GM23338 (cell line): Measurements from ENCODE around the gene MT1F. TPM values are rescaled to one million over a fixed set of nuclear protein-coding genes. Genes with fewer than 3 reads are reported as not detected.

ENCODE experiments used
- EZH2phosphoT487 ChIP-seq: fragments of 200-600 bp; sonication (generic); IDR thresholded peaks from one replicate; pipeline ENCODE4 v1.8.1; 2018; ENCODE audit warnings: antibody characterized with exemption; ENCODE audit not compliant: unreplicated experiment
- JUNB ChIP-seq: IDR thresholded peaks from one replicate; pipeline ENCODE4 v1.6.1; 2016; ENCODE audit warnings: antibody characterized with exemption; ENCODE audit not compliant: unreplicated experiment
- NANOG ChIP-seq: IDR thresholded peaks from 2 replicates; pipeline ENCODE4 v1.6.1; 2016; ENCODE audit warnings: antibody characterized with exemption, borderline replicate concordance
- POLR2AphosphoS5 ChIP-seq: IDR thresholded peaks from 2 replicates; pipeline ENCODE4 v1.6.1; 2016; ENCODE audit warnings: antibody characterized with exemption, low read depth
- REST ChIP-seq: IDR thresholded peaks from one replicate; pipeline ENCODE4 v1.6.1; 2018; ENCODE audit warnings: antibody characterized with exemption; ENCODE audit not compliant: unreplicated experiment
- ZNF114 ChIP-seq: fragments of 250-450 bp; sonication (Bioruptor Pico); IDR thresholded peaks from 2 replicates; pipeline ENCODE4 v1.5.0; 2020; ENCODE audit warnings: mild to moderate bottlenecking, moderate library complexity
- ZNF462 ChIP-seq: fragments of 250-450 bp; sonication (Bioruptor Pico); IDR thresholded peaks from 2 replicates; pipeline ENCODE4 v1.5.0; 2020; ENCODE audit warnings: mild to moderate bottlenecking, moderate library complexity
- polyA plus RNA-seq: library from polyadenylated mRNA; unstranded; fragments of >200 nt; fragmentation: Nextera tagmentation; extraction: Ambion mirVana; gene quantifications from 2 replicates; pipeline ENCODE4 v1.2.1, GENCODE V29; 2016
- total RNA-seq: library from RNA; depleted of rRNA; stranded (reverse); fragments of >200 nt; shearing (Covaris generic); gene quantifications from 2 replicates; pipeline ENCODE4 v1.2.3, GENCODE V29; 2014

MT1F gene
- total and polyA plus RNA-seq, 2 experiments from 2014 or later: 7.4 to 107 TPM

- TF ChIP-seq ZNF462 (CRISPR knock-in tag): no peak
- TF ChIP-seq REST: no peak
- no peak for TF ChIP-seq ZNF114 (CRISPR knock-in tag)
- TF ChIP-seq POLR2AphosphoS5: no peak
- TF ChIP-seq NANOG: no peak
- TF ChIP-seq JUNB: no peak
- no peak for TF ChIP-seq EZH2phosphoT487
Observed at GRCh38 chr16:56641166-56641565, 16.6 kb upstream of the MT1F start (continued).
